NCI-H2107 (cell line): Measurements from ENCODE around the gene OLFM1.

Source experiments
- DNase-seq: peaks from one replicate; lab custom pipeline; 2025; lab: John Stamatoyannopoulos, UW

The OLFM1 gene

DNA sequence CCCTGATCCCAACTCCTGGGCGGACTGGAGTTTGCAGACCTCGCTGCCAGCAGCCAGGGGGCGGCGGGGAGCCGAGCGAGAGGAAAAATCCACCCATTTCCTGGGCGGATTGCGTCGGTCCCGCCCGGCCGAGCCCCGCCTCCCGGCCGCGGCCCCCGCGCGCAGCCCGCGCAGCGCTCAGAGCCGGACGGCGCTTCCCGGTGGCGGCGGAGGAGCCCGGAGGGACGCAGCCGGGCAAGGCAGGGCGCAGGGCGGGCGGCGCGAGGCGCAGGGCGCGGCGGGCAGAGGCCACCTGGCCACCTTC lies at the start of gene OLFM1:
OLFM1 (plus strand) TSS at position 180 of the 304 bp plus-strand sequence. CDS start 322 bp downstream, outside the sequence.
- DNase-seq = no peak

DNA sequence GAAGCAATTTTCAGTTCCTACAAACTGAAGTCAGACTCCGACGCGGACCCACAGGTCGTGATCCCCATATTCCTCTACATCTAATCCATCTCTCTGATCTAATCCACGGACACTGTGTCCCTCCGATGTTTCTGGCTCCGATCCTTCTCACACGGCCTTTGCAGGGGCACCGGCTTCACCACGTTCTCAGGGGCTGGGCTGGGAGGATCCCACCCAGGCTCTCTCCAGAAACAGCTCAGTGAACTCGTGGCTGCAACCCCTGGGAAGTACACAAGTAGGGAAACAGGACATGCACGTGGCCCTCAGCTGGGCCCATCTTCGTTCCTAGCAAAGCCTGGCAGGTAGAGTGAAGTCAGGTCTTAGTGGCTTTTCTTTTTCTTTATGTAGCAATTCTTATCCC lies 49.1 kb upstream of the OLFM1 start:
- no peak for DNase-seq

DNA sequence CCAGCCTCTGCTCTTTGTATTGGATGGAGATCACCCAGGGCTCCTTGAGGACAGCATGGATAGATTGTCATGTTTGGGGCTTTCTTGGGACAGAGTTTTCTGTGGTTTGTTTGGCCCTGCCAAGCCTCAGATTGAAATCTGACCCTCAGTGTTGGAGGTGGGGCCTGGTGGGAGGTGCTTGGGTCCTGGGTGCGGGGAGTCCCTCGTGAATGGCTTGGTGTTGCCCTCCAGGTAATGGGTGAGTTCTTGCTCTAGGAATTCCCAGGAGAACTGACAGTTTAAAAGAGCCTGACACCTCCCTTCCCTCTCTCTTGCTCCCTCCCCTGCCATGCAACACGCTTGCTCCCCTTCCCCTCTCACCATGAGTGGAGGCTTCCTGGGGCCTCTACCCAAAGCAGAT lies 48.6 kb upstream of the OLFM1 start:
- no peak for DNase-seq

DNA sequence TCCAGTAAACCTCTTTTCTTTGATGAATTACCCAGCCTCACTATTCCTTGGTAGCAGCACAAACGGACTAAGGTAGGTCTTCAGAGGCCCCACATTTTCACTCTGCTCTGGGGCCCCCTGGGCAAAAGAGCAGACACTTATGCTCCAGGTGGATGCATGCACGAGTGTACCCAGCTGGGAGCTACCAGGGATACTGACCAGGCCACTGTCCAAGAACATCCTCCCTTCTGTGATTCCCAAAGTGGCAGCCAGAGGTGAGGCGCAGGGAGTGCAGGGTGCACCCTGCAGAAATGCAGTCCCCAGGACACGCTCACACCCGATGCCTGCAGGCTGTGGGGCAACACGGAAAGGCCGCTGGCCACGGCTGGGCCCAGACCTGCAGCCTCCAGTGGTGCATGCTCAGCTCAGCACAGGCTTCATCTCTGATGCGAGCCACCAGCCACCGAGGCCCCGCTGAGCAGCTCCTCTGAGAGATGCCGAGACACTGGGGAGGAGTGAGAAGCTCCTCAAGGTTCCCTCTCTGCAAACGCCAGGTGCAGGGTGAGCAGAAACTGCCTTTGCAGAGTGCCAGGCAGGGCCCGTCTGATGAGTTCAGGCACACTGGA lies 48.1 kb upstream of the OLFM1 start:
- DNase-seq = no peak

DNA sequence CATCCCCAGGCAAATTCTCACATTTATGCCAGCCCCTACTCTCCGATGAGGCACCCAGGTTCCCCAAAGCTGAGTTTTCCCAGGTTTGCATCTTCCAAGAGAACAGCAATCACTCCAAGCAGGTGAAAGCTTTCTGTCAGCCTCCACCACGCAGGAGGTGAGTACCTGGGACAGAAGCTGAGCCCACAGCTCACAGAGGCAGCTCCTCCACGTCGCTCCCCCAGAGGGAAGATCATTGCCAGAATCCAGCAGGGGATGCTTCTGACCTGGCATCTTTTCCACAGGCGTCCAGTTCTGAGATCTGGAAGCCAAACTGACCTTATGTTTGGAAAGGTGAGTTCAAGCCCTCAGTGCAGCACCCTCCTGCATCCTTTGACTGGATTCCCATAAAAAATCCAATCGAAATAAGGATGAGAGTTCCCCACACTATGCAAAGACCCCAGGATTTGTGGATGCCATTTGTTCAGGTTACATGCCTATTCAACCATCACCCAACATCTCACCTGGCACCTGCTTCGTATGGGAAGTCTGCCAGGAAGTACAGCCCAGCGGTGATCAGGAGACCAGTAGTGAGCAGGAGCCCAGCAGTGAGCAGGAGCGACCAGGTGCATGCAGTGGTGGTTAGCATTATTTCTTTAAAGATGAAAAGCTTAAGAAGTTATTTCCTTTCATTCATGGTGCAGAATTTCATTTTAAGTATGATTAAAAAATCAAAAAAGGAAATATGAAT lies 47.4 kb upstream of the OLFM1 start:
- no peak for DNase-seq

DNA sequence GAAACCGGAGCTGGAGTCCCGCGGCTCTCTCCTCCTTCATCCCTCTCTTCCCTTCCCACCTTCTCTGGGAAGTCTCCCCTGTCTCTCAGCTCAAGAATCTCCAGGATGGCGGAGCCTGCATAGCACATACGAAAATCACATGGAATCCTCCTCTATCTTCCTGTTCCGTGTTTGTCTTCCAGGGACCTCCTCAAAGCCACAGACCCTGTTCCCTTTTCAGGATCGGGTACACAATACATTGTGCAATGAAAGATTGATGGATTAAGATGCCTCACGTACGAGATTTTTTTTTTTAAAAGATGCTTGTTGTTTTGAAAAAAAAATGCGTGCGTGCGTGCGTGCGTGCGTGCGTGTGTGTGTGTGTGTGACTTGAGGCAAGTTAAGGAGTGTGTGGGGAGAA lies 46.6 kb upstream of the OLFM1 start:
- no peak for DNase-seq

DNA sequence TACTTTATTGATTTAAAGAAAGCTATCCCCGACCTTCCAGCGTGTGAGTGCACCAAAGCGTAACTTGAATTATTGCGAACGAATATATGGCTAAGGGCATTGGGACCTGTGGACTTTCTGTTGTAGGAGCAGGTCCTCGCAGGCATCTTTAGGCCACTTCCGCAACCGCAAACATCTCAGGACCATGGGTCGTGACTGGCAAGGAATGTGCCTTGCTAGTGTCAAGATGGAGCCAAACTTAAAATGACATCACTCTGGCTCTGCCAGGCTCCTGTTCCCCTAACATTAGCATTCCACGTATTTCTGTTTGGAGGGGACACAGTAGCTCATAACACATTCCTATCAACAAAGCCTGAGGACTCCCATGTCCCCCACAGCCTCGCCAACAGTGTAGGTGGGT lies 44.1 kb upstream of the OLFM1 start:
- no peak for DNase-seq

DNA sequence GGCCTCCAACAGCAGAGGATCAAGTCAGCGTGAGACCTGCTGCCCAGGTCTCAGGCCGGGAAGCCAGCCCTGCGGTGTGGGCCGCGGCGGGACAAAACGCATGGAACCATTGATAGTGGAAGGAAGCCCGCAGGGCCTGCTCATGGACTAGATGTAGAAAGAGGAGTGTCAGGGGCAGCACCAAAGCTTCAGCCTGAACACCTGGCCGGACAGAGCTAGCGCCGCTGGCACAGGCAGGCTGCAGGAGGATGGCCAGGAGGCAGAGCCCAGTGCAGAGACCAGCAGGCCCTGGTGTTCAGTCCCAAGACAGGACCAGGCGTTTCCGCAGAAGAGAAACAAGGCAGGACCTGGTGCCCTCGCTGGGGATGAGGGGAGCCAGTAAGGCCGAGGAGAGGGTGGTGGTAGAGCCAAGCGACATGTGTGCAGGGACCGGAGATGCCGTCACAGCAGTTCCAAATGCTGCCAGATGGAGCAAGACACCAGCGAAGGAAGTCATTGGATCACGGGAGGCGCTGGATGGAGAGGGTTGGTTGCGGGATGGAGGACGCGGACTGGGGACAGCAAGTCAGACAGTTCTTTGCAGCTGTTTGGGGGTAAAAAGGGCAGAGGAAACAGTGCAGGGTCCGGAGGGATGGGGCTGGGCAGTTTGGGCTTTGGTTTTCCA lies 42.1 kb upstream of the OLFM1 start:
- no peak for DNase-seq

DNA sequence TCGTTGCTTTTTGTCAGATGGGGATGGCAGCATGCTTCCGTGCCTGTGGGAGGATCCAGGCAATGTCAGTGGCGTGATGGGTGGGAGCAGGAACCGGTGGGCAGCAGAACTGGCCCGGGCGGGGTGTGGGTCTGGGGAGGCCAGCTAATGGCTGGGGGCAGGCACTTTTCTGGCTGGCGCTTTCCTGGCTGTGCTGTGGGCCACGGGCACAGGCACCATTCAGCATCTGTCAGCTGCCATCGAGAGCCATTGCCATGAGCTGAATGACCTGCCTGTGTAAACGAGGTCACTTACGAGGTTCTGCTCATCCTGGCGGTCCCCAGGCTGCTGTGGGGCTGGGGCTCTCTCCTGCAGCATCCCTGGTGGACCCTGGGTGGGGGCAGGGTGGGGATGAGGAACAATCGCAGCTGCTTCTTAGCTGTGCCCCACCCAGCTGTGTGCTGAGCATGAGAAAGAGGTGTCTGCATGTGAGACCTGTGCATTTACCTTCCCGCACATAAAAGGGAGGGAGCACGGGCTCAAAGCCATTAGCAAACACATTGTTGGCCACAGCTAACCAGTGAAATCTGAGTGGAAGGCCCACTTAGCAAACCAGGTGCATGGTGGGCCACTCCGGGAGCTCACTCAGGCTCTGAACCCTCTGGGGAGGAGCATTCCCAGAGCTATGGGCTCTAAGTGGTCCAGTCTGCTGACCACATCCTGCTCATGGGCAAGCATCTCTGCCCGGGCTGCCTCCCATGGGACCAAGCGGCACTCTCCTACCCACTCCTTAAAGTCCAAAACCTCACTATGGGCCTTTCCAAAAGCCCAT lies 41.3 kb upstream of the OLFM1 start:
- DNase-seq = no peak

DNA sequence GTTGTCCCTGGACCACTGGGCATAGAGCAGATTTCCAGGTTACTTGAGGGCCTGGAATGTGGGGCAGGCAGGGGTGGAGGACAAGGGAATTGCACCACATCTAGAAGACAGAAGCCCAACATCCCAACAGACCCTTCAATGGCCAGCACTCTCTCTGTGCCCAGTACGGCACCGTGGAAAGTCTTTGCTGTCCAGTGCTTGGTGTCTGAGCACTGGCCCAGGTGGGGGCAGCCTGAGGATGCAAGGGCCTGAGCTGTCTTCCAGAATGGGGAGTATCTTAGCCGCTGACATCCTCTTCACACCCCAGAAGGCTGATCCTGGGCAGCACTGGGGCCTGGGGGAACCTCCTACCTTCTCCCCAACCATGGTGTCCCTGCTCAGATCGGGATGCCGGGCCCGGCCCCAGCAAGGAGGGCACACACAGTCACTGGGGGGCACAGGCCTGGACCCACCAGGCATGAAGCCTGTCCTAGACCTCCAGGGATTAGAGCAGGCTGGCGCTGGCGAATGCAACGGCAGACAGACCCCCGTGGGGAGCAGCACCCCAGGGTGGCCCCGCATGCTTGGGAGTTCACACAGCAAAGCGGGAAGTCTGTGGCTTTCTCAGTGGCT lies 40.6 kb upstream of the OLFM1 start:
- DNase-seq = no peak

DNA sequence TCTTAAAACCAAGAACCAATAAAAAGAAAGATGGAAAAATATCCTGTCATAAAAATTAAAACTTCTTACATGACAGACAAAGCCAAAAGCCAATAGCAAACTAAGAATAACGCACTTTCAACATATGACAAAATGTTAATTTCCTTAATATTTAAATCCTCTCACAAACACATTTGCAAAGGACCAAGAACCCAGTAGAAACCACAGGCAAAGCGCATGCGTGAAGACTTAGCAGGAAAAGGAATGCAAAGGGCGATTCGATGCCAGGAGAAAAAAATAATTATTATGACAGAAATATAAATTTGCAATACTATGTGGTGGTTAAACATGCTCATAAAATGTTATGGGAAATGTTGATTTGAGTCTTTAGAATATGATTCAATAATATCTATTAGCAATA lies 39.9 kb upstream of the OLFM1 start:
- no peak for DNase-seq

DNA sequence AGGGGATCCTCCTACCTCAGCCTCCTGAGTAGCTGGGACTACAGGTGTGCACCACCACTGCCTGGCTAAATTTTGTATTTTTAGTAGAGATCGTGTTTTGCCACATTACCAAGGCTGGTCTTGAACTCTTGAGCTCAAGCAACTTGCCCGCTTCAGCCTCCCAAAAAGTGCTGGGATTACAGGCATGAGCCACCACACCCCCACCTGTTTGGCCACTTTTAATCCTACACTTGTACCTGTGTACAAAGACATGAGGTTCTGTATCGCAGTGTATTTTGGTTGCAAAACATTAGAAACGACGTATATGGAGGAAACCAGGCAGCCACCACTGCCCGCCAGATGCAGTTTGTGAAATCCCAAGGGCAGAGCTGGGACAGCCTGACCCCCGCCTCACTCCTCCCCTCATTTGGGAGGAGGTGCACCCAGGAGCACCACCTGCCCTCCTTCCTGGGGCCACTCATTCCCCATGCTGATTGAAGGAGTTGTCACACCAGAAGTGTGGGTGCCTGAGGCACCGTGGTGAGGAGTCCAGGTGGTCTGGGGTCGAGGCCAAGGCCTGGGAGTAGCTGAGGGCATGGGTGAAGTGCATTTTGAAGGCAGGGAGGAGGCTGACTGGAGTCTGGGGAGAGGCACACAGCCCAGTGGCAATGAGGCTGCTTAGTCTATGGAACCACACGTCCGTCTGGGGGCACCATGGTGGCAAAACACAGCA lies 39.3 kb upstream of the OLFM1 start:
- DNase-seq = no peak

DNA sequence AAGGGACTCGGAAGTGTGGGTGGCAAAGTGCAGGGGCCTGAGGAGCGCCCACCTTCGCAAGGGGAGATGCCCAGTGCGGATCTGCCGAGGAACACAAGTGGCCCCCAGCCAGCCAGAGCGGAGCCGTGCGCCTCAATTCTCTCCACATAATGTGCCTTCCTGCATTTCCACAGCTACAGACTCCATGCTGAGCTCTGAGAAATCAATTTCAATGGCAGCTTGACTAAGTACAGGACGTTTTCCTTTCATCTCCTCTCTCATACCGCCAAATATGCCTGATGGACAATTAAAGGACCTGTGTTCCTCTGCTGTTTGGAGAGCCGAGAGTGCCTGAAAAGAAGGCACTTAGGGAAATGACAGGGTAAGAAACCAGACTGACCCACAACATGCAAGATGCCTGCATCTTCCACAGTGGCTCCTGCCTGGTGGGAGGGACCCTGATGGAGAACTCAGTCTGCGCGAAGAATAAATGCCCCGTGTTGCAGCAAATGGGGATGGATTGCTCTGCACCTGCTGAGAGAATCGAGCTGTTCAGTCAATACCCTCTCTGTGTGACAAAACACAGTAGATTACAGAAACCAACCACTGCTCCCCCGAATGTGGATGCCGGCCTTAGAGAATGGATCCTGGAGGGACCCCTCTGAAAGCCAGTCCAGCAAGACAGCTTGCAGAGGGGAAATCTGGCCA lies 38.6 kb upstream of the OLFM1 start:
- DNase-seq = no peak

DNA sequence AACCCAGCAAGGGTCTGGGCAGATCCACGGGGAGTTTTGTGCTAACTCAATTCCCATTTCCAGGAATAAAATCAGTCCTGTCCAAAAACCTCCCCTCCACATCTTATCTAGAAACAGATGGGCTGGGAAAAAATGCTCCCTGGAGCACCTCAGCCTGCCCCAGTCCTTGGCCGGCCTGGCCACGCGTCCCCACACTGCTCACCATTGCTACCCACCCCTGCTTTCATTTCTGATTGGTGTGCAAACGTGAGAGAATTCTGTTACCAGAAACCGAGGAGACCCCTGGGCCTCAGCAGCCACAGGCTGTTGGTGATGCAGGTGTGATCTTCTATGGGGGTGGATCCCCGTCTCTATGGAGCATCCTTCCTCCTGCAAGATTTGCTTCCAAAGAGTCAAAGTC lies 38.0 kb upstream of the OLFM1 start:
- no peak for DNase-seq

DNA sequence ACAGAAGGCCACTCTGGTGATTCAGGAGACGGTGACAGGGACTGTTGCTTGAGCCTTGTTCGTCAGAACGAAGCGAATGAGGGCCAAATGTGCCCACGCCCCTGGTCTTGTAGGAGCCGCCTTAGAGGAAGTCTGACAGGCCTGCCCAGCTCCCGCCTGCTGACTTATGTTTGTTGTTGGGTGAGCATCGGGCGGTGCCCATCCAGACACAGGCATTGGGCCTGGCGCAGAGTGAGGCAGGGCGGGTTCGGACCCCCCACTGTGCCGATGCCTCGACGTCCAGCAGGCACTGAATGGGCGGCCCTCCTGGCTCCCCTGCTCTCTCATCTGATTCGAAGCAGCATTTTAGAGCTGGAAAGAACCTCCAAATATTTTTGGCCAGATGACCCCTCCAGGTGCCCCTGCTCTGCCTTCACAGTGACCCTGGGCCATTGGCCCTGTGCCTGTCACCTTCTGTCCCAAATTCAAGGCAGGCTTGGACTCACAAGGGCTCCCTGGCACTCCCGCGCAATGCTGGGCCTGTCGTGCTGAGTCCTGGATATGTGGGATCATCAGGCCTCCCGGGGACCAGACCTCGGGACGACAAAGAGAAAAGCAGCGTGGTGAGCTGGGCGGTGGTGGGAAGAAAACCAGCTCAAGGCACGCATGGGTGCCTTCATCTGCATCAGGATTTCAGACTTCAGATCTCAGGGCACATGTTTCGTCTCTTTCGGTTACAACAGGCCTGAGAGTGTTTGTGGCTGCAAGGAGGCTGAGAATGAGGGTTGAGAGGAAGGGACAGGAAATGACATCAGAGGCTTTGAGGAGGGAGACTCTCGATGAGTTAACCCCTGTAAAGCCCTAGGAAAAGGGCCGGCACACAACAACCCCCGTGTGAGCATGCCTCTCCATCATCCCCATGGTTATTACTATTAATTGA lies 37.1 kb upstream of the OLFM1 start:
- DNase-seq = no peak

DNA sequence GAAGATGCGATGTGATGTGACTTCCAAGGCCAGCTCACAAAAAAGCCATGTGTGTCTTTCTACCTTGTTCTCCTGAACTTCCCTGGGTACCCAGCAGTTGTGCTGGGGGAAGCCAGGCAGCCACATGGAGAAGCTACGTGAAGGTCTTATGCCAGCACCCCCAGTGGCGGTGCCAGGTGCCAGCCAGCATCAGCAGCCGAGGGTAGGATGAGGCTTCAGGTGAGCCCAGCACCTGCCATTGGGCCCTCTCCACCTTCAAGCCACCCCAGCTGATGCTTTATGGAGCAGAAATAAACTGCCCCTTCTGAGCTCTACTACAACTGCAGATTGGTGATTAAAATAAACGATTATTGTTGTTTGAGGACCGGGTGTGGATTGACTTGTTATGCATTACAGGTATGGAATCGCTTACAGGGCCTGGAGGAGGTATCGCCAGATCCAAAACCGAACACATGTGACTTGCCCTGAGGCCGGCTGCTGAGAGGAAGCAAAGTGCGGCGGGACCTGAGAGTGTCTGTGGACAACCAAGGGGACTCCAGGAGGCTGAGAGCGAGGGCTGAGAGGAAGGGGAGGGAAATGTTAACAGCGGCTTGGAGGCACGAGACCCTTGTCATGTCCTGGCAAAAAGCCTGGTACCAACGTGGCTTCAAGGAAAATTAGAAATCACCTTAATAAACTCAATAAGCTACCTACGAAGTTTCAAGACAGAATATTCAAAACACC lies 36.0 kb upstream of the OLFM1 start:
- no peak for DNase-seq

DNA sequence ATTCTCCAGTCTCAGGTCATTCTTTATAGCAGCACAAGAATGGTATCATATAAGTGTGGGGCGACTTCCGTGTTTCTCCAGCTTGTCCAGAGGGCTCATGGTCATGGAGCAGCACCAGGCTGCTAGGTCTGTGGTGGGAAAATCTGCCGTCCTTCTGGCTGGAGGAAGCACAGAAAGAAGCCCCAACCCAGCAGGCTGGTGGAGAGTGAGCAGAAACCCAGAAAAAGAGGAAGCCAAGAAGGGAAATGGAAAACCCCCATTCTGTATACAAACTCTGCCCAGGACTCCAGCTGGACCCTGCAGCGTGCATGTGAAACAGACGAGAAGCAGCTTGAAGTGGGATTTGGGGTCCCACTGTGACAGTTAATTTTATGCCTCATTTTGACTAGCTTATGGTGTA lies 34.3 kb upstream of the OLFM1 start:
- no peak for DNase-seq

DNA sequence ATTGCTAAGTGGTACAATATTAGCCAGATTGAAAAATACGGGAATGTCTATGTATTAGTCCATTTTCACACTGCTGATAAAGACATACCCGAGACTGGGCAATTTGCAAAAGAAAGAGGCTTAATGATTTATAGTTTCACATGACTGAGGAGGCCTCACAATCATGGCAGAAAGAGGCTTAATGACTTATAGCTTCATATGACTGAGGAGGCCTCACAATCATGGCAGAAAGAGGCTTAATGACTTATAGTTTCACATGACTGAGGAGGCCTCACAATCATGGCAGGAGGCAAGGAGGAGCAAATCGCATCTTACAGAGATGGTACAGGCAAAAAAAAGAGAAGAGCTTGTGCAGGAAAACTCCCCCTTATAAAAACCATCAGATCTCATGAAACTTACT lies 32.3 kb upstream of the OLFM1 start:
- no peak for DNase-seq

DNA sequence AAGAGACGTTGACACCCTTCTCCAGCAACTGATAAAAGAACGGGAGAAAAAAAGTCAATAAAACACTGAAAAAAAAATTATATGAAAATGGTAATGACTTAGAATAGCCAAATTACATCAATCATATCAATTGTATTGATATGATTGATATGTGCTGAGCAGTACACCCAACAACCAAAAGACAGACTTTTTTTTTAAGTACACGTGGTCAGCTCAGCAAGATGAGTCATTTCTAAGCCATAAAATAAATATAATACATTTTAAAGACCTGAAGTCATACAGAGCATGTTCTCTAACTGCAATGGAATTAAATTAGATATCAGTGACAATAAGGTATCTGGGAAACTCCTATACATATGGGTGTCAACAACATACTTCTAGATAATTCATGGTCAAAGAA lies 30.9 kb upstream of the OLFM1 start:
- no peak for DNase-seq
